HG03442 (cell line): ENCODE measurements around the gene KRR1.
A peak's percentile ranks its signal among the peaks of the same experiment; 100 is the strongest.
"Not testable (repeated sequence)": the region's sequence is repeated elsewhere in the genome, so short reads cannot be mapped to it uniquely, and the experiment has no call there.

Source experiments
- ATAC-seq: cut with Tn5 transposase; IDR thresholded peaks from one replicate; pipeline ENCODE4 v1.9.1; 2021; ENCODE audit warnings: mild to moderate bottlenecking, moderate library complexity; ENCODE audit not compliant: unreplicated experiment

Gene KRR1

GRCh38 chr12:75479963-75480461 is 31.4 kb downstream of the KRR1 start:
- peak; percentile 26 for ATAC-seq

GRCh38 chr12:75478116-75478794 is 33.2 kb downstream of the KRR1 start:
- ATAC-seq: no peak

DNA sequence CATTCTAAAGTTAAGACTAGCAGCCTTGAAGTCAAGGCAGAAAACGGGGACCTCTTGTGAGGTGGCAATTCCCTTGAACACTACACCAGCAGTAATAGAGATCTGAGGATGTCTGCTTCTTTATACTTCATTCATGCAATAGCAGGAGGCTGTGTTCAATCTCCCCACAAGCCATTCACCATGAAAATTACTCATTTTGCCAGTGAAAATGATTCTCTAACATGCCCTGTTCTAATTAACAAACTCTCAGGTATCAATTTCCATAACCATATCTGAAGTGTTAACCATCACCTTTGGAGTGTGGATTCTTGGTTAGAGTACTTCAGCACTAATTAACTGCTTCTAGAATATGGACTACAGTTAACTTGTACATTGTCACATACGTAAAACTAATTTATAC is 34.3 kb downstream of the KRR1 start:
- no peak for ATAC-seq

DNA sequence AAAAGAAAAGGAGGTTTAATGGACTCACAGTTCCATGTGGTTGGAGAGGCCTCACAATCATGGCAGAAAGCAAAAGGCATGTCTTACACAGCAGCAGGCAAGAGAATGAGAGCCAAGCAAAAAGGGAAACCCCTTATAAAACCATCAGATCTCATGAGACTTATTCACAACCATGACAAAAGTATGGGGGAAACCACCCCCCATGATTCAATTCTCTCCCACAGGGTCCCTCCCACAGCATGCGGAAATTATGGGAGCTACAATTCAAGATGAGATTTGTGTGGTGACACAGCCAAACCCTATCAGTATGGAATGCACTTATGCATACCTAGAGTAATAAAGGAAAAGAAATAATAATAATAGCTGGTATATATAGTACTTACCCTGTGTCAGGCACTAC is 35.3 kb downstream of the KRR1 start:
- no peak for ATAC-seq

DNA sequence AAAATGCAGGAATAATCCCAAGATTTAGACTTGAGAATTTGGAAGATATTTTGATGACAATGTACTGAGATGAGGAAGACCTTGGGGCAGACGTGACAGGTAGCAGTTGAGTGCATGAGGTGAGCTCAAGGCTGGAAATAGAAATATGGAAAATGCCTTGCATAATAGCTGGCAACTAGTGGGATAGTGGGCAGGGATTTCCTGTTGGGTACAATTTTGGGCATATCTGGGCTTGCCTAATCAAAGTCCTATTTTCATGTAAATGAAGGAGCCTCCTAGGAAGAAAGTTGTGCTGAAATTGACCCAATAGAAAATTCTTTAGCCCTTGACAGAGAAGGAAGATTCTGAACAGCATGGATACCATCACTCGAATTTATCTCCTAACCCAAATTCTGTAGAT is 37.3 kb downstream of the KRR1 start:
- ATAC-seq: no peak

- ATAC-seq: peak; percentile 68
These were observed 39.2 kb downstream of the KRR1 start for GRCh38 chr12:75471902-75472890.

GRCh38 chr12:75460204-75460603 is 51.2 kb downstream of the KRR1 start:
- no peak for ATAC-seq

DNA sequence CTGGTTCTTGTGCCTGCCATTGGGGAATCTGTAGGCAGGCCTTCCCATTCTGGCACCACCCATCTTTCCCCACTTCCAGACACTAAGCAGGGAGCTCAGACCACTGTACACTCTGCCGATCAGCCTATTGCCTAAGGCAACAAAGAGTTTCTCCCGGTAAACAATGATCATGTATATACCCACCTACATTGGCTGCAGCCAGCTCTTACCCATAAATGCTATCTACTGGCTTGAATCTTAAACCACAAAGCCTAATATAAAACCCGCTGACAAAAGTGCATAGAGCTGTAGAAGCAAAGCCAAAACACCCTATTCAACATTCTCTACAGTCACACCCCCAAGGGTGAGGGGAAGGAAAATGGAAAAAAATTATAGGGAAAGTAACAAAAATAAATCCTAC is 51.7 kb downstream of the KRR1 start:
- no peak for ATAC-seq

DNA sequence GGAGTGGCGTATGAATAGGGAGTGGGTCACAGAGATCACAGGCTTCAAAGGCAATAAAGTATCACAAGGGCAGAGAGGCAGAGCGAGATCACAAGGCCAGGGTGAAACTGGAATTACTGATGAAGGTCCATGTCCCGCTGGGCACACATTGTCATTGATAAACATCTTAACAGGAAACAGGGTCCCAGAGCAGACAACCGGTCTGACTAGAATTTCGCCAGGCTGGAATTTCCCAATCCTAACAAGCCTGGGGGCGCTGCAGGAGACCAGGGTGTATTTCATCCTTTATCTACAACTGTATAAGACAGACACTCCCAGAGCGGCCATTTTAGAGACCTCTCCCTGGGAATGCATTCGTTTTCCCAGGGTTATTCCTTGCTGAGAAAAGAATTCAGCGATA is 53.5 kb downstream of the KRR1 start:
- ATAC-seq: not testable (repeated sequence)

- no peak for ATAC-seq
These were observed 54.2 kb downstream of the KRR1 start for GRCh38 chr12:75457191-75457590.

DNA sequence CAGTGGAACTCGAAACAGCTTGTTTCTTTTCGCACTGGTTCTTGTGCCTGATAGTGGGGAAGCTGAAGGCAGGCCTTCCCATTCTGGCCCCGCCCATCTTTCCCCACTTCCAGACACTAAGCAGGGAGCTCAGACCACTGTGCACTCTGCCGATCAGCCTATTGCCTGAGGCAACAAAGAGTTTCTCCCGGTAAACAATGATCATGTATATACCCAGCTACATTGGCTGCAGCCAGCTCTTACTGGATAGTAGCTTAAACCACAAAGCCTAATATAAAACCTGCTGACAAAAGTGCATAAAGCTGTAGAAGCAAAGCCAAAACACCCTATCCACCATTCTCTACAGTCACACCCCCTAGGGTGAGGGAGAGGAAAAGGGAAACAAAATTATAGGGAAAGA is 55.6 kb downstream of the KRR1 start:
- no peak for ATAC-seq

DNA sequence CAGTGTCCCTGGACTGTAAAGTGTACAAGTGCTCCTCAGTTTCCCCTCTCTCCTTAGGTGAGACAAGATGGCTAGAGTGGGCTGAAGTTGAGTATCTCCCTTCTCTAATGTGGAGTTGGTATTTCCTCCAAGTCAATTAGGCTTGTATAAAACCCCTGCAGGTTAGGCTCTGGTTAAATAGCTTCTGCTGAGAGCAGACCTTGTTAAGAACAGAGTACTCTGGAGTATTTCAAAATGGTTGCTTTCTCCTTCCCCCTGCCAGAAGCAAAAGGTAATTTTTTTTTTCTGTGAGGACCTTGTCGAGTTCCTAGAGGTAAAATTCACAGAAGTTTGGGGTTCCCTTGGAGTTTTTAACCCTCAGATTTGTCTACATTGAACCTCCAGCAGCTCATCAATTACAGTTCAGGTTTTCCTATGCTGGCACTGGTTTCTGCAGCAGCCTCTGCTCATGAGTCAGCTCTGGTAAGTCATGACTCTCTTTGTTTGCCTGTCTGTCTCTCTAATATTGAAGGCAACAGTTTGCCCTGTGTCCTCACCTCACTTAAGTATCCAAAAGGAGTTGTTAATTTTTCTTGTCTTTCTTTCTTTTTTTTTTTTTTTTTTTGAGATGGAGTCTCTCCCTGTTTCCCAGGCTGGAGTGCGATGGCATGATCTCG is 58.6 kb downstream of the KRR1 start:
- no peak for ATAC-seq

- ATAC-seq: no peak
These were observed 63.6 kb downstream of the KRR1 start for GRCh38 chr12:75447691-75448393.

GRCh38 chr12:75446857-75447256 is 64.6 kb downstream of the KRR1 start:
- ATAC-seq: no peak

DNA sequence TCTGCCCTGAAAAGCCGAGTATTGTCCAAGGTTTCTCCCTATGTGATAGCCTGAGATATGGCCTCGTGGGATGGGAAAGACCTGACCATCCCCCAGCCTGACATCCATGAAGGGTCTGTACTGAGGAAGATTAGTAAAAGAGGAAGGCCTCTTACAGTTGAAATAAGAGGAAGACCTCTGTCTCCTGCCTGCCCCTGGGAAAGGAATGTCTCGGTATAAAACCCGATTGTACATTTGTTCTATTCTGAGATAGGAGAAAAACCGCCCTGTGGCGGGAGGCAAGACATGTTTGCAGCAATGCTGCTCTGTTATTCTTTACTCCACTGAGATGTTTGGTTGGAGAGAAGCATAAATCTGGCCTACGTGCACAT is 66.3 kb downstream of the KRR1 start:
- not testable (repeated sequence) for ATAC-seq

DNA sequence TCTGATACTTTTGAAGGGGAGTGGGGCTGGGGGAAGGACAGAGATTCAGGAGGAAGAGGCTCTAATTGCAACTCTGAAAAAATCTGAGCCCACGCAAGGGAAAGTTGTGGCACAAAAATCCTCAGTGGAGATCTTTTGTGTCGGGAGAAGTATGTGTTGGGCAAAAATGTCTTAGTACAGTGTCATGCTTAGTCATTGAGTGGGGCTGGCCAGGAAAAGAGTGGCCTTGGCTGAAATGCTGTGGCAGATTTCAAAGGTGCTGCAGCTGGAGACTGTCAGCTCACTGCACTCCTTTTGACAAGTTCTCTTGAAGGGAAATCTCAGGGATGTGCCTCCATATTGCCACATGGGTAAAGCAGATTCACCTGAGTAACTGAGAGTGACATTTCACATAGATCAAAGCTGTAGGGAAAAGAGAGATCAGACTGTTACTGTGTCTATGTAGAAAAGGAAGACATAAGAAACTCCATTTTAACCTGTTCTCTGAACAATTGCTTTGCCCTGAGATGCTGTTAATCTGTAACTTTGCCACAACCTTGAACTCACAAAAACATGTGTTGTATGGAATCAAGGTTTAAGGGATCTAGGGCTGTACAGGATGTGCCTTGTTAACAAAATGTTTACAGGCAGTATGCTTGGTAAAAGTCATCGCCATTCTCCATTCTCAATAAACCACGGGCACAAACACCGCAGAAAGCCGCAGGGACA is 66.8 kb downstream of the KRR1 start:
- ATAC-seq: no peak

DNA sequence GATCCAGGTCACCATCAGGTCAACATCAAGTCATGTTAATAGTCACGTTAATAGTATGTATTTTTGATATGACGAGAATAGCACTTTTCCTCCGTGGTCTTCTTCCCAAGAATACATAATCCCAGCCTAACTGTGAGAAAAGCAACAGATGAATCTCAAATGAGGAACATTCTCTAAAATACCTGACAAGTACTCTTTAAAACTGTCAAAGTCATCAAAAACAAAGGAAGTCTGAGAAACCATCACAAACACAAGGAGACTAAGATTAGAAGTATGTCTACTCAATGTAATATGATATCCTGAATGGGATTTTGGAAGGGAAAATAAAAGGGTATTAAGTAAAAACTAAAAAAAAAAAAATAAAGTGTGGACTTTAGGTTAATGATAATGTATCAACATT is 67.7 kb downstream of the KRR1 start:
- no peak for ATAC-seq

DNA sequence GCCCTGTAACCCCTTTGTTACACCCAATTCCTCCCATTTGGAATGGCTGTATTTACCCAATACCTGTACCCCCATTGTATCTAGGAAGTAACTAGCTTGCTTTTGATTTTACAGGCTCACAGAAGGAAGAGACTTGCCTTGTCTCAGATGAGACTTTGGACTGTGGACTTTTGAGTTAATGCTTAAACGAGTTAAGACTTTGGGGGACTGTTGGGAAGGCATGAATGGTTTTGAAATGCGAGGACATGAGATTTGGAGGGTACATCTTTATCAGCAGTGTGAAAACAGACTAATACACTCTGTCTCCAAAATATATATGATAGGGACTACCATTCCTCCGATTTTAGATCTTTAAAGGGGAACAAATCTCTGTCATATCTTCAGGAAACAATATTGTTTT is 69.0 kb downstream of the KRR1 start:
- not testable (repeated sequence) for ATAC-seq

DNA sequence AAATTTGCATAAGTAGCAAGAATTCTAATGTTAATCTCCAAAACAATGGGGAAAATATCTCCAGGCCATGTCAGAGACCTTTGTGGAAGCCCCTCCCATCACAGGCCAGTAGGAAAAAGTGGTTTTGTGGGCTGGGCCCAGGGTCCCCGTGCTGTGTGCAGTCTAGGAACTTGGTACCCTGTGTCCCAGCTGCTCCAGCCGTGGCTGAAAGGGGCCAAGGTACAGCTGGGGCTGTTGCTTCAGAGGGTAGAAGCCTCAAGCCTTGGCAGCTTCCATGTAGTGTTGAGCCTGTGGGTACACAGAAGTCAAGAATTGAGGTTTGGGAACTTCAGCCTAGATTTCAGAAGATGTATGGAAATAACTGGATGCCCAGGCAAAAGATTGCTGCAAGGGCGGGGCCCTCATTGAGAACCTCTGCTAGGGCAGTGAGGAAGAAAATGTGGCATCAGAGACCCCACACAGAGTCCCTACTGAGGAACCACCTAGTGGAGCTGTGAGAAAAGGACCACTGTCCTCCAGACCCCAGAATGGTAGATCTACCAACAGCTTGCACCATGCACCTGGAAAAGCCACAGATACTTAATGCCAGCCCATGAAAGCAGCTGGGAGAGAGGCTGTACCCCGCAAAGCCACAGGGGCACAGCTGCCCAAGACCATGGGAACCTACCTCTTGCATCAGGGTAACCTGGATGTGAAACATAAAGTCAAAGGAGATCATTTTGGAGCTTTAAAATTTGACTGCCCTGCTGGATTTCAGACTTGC is 69.5 kb downstream of the KRR1 start:
- not testable (repeated sequence) for ATAC-seq
